Calu3 (cell line): ENCODE data around the gene SIX2. TPM values are rescaled to one million over a fixed set of nuclear protein-coding genes. Genes with fewer than 3 reads are reported as not detected.

ENCODE experiments used
- BruUV-seq: library from RNA; stranded (reverse); fragments of 400-500 nt; replicated peaks from 2 replicates; lab custom pipeline; 2021; lab: Mats Ljungman, UMichigan
- CTCF ChIA-PET: fragments of 300-600 bp; sonication (Branson Sonifier 250); formaldehyde crosslinking; loops from one replicate; lab custom pipeline; 2022; ENCODE audit warnings: antibody characterized with exemption; lab: Charles Lee
- DNase-seq: peaks from one replicate; pipeline ENCODE4 v3.0.0; 2022
- H3K27ac Mint-ChIP-seq: one replicate; pipeline ENCODE4 v1.8.0; 2022; ENCODE audit warnings: mixed read lengths; ENCODE audit not compliant: unreplicated experiment
- H3K27me3 Mint-ChIP-seq: one replicate; pipeline ENCODE4 v1.8.0; 2022; ENCODE audit warnings: mixed read lengths; ENCODE audit not compliant: unreplicated experiment
- H3K36me3 Mint-ChIP-seq: one replicate; pipeline ENCODE4 v1.8.0; 2022; ENCODE audit warnings: mild to moderate bottlenecking, moderate library complexity, mixed read lengths; ENCODE audit not compliant: insufficient read depth, unreplicated experiment
- H3K4me1 Mint-ChIP-seq: one replicate; pipeline ENCODE4 v1.8.0; 2022; ENCODE audit warnings: mild to moderate bottlenecking, low read depth, mixed read lengths; ENCODE audit not compliant: unreplicated experiment
- H3K4me3 Mint-ChIP-seq: one replicate; pipeline ENCODE4 v1.8.0; 2022; ENCODE audit warnings: mild to moderate bottlenecking, low read depth, moderate library complexity, mixed read lengths; ENCODE audit not compliant: unreplicated experiment
- H3K9me3 Mint-ChIP-seq: one replicate; pipeline ENCODE4 v1.8.0; 2022; ENCODE audit warnings: low read depth, mixed read lengths; ENCODE audit not compliant: unreplicated experiment
- intact Hi-C: fragments of 100-400 bp; cut with micrococcal nuclease; formaldehyde crosslinking; loops from one replicate; pipeline ENCODE4 v1.10.0; 2022; ENCODE audit not compliant: unreplicated experiment
- total RNA-seq: library from RNA; stranded (reverse); gene quantifications from 2 replicates; pipeline ENCODE4 v1.2.3, GENCODE V29; 2022
- TF ChIP-seq, protein P1 (sequence below): fragments of 200-600 bp; IDR thresholded peaks from one replicate; pipeline ENCODE4 v1.8.0; 2022; ENCODE audit warnings: antibody characterized with exemption; ENCODE audit not compliant: unreplicated experiment

Gene SIX2
- total RNA-seq, 1 experiment from 2014 or later, result not detected

DNA sequence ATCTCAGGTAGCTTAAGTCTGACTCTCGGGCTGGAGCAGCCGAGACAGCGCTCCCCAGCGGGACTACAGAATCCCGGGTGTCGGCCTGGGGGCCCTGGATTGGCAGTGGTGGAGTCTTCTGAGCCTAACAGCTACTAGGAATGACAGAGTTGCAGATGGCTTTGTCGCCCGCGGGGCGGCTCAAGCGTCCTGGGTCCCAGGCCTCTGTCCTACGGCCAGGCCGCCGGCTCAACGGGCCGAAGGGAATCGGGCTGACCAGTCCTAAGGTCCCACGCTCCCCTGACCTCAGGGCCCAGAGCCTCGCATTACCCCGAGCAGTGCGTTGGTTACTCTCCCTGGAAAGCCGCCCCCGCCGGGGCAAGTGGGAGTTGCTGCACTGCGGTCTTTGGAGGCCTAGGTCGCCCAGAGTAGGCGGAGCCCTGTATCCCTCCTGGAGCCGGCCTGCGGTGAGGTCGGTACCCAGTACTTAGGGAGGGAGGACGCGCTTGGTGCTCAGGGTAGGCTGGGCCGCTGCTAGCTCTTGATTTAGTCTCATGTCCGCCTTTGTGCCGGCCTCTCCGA is 8.8 kb downstream of the SIX2 start:
- no peak for DNase-seq
- TF ChIP-seq, protein P1, sequence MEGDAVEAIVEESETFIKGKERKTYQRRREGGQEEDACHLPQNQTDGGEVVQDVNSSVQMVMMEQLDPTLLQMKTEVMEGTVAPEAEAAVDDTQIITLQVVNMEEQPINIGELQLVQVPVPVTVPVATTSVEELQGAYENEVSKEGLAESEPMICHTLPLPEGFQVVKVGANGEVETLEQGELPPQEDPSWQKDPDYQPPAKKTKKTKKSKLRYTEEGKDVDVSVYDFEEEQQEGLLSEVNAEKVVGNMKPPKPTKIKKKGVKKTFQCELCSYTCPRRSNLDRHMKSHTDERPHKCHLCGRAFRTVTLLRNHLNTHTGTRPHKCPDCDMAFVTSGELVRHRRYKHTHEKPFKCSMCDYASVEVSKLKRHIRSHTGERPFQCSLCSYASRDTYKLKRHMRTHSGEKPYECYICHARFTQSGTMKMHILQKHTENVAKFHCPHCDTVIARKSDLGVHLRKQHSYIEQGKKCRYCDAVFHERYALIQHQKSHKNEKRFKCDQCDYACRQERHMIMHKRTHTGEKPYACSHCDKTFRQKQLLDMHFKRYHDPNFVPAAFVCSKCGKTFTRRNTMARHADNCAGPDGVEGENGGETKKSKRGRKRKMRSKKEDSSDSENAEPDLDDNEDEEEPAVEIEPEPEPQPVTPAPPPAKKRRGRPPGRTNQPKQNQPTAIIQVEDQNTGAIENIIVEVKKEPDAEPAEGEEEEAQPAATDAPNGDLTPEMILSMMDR, result no peak
- H3K4me1 Mint-ChIP-seq, result no peaks in the 10 kb centered on the region
- no peaks in the 10 kb centered on the region for H3K36me3 Mint-ChIP-seq
- no peak overlapping the region for H3K4me3 Mint-ChIP-seq
- CTCF ChIA-PET, result interaction anchor here (0.6 kb wide), 1 partner anchor 29 kb away, joined by 4 read pairs; no protein-coding TSS in a partner anchor
- no TSS peak for BruUV-seq
- H3K27me3 Mint-ChIP-seq, result peaks cover 75% of the 10 kb centered on the region
- intact Hi-C loops, result no loop called here
- H3K9me3 Mint-ChIP-seq, result no peaks in the 10 kb centered on the region
- H3K27ac Mint-ChIP-seq, result no peak overlapping the region

DNA sequence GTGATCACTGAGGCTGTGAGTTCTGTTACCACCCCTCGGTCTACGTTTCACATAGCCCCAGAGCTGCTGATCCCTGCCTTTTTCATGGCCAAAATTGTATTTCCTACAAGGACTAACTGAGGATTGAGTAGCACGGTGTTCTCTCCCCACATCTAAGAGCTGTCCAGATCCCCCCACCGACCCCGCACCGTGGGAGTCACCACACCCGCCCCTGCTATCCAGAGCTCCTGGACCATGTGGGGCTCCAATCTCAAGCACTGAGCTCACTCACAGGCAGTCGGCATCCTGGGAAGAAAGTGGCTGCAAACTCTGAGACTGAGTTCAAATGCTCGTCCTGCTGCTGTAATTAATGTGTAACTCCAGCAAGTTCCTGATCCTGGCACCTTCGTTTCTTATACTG is 9.7 kb downstream of the SIX2 start:
- peaks cover 78% of the 10 kb centered on the region for H3K27me3 Mint-ChIP-seq
- DNase-seq, result no peak
- CTCF ChIA-PET, result no interaction called here
- H3K27ac Mint-ChIP-seq, result no peak overlapping the region
- TF ChIP-seq, protein P1, result no peak
- BruUV-seq, result no TSS peak
- no peaks in the 10 kb centered on the region for H3K4me1 Mint-ChIP-seq
- H3K36me3 Mint-ChIP-seq, result no peaks in the 10 kb centered on the region
- H3K9me3 Mint-ChIP-seq, result no peaks in the 10 kb centered on the region
- intact Hi-C loops, result no loop called here
- H3K4me3 Mint-ChIP-seq, result no peak overlapping the region

DNA sequence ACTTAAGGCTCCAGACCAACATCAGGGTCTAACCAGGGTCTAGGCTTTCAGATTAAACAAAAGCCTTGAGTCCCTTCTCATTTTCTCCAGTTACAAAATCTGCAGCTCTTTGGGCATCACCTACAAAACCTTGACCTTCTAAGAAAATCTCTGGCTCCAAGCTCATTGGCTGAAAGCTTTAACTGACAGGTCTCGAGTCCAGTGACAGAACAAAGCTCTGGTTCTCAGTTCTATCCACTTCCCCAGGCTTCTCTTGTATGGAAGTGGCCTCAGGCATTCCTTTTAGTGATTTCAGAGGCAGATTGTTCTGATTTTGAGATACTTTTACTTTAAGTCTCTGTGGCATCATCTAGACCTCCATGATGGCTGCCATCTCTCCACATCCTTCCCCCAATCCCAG is 11.3 kb downstream of the SIX2 start:
- Mint-ChIP-seq H3K4me1 (no peaks in the 10 kb centered on the region), H3K9me3 (no peaks in the 10 kb centered on the region), H3K27ac (no peak overlapping the region), H3K27me3 (peaks cover 93% of the 10 kb centered on the region), H3K4me3 (no peak overlapping the region), H3K36me3 (no peaks in the 10 kb centered on the region)
- CTCF ChIA-PET, result interaction anchor here (1.5 kb wide), 1 partner anchor 27 kb away, joined by 3 read pairs; no protein-coding TSS in a partner anchor
- TF ChIP-seq, protein P1, result no peak
- intact Hi-C loops, result no loop called here
- DNase-seq, result no peak
- BruUV-seq, result no TSS peak

DNA sequence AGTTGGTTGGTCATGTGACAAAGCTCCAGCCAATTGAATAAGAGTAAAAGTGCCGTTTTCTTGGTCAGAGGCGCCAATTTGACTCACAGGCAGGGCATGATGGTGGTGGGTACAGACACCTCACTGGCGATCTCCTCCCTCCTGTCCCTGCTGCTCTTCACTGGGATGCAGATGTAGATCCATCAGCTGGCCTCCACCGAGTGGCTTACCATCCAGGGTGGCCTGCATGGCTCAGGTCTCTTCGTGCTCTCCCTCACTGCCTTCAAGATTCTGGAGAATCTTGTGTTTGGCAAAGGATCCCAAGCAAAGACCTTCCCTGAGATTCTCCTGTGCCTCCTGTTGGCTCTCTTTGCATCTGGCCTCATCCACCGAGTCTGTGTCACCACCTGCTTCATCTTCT is 12.9 kb downstream of the SIX2 start:
- CTCF ChIA-PET, result no interaction called here
- Mint-ChIP-seq H3K4me1 (no peaks in the 10 kb centered on the region), H3K27ac (no peak overlapping the region), H3K27me3 (peaks cover 93% of the 10 kb centered on the region), H3K9me3 (no peaks in the 10 kb centered on the region), H3K4me3 (no peak overlapping the region), H3K36me3 (no peaks in the 10 kb centered on the region)
- no TSS peak for BruUV-seq
- TF ChIP-seq, protein P1, result no peak
- DNase-seq, result no peak
- intact Hi-C loops, result no loop called here
